Hindlimb muscle (tissue), 1 donor: ENCODE data around the gene LRRC42. TPM values are rescaled to one million over a fixed set of nuclear protein-coding genes. Genes with fewer than 3 reads are reported as not detected.
"Not testable (repeated sequence)": the region's sequence is repeated elsewhere in the genome, so short reads cannot be mapped to it uniquely, and the experiment has no call there.

Experiments used
- DNase-seq: peaks from one replicate; pipeline ENCODE4 v3.0.0-alpha.2; 2013
- polyA plus RNA-seq: library from polyadenylated mRNA; unstranded; fragments of 120-200 nt; gene quantifications from one replicate; pipeline ENCODE4 v1.2.1, GENCODE V29; 2013; ENCODE audit not compliant: insufficient read length

LRRC42 gene
- polyA plus RNA-seq, 1 donor = 20.2 TPM

- no peak for DNase-seq
Measured at GRCh38 chr1:53967409-53968124, 21.4 kb downstream of the LRRC42 start.

GRCh38 chr1:53968125-53968513 lies 22.0 kb downstream of the LRRC42 start:
- no peak for DNase-seq

- not testable (repeated sequence) for DNase-seq
Measured at GRCh38 chr1:53969323-53969722, 23.2 kb downstream of the LRRC42 start.

- DNase-seq = no peak
Measured at GRCh38 chr1:53971718-53972117, 25.6 kb downstream of the LRRC42 start.

- DNase-seq = no peak
Measured at GRCh38 chr1:53975861-53976260, 29.7 kb downstream of the LRRC42 start.

GRCh38 chr1:53979712-53980450 lies 33.7 kb downstream of the LRRC42 start:
- DNase-seq = no peak

GRCh38 chr1:53981220-53981619 lies 35.1 kb downstream of the LRRC42 start:
- DNase-seq = no peak

- DNase-seq = peak; percentile 45
Measured at GRCh38 chr1:53982034-53982762, 36.0 kb downstream of the LRRC42 start.

- no peak for DNase-seq
Measured at GRCh38 chr1:53982763-53983104, 36.6 kb downstream of the LRRC42 start.

GRCh38 chr1:53984726-53985125 lies 38.6 kb downstream of the LRRC42 start:
- DNase-seq = no peak

- DNase-seq = no peak
Measured at GRCh38 chr1:53986458-53986857, 40.3 kb downstream of the LRRC42 start.

GRCh38 chr1:53987880-53988279 lies 41.7 kb downstream of the LRRC42 start:
- no peak for DNase-seq

GRCh38 chr1:53992085-53992874 lies 46.1 kb downstream of the LRRC42 start:
- DNase-seq = no peak

- DNase-seq = not testable (repeated sequence)
Measured at GRCh38 chr1:53994516-53994915, 48.4 kb downstream of the LRRC42 start.

- DNase-seq = no peak
Measured at GRCh38 chr1:53995683-53996082, 49.5 kb downstream of the LRRC42 start.

GRCh38 chr1:53998223-53998622 lies 52.1 kb downstream of the LRRC42 start:
- DNase-seq = no peak

- no peak for DNase-seq
Measured at GRCh38 chr1:53999920-54000319, 53.8 kb downstream of the LRRC42 start.

- DNase-seq = no peak
Measured at GRCh38 chr1:54001591-54001990, 55.4 kb downstream of the LRRC42 start.

- DNase-seq = no peak
Measured at GRCh38 chr1:54002544-54003248, 56.5 kb downstream of the LRRC42 start.

GRCh38 chr1:54003249-54003646 lies 57.1 kb downstream of the LRRC42 start:
- DNase-seq = no peak

- not testable (repeated sequence) for DNase-seq
Measured at GRCh38 chr1:54003750-54004480, 57.8 kb downstream of the LRRC42 start.
